ENCODE data around the gene ETF1. TPM values are rescaled to one million over a fixed set of nuclear protein-coding genes. Genes with fewer than 3 reads are reported as not detected.
A peak's percentile ranks its signal among the peaks of the same experiment; 100 is the strongest.

ETF1 gene
- total RNA-seq, 4 donors from 2014 or later, result 108 to 163 (median 127) TPM

DNA sequence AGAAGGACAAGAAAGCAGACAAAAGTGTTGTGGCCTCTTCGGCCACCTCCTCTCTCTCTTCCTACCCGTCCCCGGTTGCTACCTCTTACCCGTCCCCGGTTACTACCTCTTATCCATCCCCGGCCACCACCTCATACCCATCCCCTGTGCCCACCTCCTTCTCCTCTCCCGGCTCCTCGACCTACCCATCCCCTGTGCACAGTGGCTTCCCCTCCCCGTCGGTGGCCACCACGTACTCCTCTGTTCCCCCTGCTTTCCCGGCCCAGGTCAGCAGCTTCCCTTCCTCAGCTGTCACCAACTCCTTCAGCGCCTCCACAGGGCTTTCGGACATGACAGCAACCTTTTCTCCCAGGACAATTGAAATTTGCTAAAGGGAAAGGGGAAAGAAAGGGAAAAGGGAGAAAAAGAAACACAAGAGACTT lies 75.3 kb downstream of the ETF1 start:
- no peak for ATAC-seq
- Histone ChIP-seq H3K4me1 (peaks cover 0 to 42% (median 16%) of the 10 kb centered on the region in 3 donors), H3K9me3 (no peaks in the 10 kb centered on the region), H3K4me3 (peak overlapping the region in 1 of 2 donors; percentile 85), H3K27me3 (no peaks in the 10 kb centered on the region), H3K36me3 (no peaks in the 10 kb centered on the region), H3K27ac (no peak overlapping the region)
- no peak for TF ChIP-seq POLR2A (IDR thresholded peaks at IDR 0.05)
- TF ChIP-seq, protein P1, sequence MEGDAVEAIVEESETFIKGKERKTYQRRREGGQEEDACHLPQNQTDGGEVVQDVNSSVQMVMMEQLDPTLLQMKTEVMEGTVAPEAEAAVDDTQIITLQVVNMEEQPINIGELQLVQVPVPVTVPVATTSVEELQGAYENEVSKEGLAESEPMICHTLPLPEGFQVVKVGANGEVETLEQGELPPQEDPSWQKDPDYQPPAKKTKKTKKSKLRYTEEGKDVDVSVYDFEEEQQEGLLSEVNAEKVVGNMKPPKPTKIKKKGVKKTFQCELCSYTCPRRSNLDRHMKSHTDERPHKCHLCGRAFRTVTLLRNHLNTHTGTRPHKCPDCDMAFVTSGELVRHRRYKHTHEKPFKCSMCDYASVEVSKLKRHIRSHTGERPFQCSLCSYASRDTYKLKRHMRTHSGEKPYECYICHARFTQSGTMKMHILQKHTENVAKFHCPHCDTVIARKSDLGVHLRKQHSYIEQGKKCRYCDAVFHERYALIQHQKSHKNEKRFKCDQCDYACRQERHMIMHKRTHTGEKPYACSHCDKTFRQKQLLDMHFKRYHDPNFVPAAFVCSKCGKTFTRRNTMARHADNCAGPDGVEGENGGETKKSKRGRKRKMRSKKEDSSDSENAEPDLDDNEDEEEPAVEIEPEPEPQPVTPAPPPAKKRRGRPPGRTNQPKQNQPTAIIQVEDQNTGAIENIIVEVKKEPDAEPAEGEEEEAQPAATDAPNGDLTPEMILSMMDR (IDR thresholded peaks at IDR 0.05), result no peak
- TF ChIP-seq POLR2AphosphoS5 (IDR thresholded peaks at IDR 0.05), result no peak
- TF ChIP-seq EP300 (IDR thresholded peaks at IDR 0.05), result no peak
- 85 to 92% methylated on average over 8 to 13 of the region's 14 CpGs for whole genome bisulfite sequencing, 2 donors (ENCODE audit: low coverage in 1 of 2)

DNA sequence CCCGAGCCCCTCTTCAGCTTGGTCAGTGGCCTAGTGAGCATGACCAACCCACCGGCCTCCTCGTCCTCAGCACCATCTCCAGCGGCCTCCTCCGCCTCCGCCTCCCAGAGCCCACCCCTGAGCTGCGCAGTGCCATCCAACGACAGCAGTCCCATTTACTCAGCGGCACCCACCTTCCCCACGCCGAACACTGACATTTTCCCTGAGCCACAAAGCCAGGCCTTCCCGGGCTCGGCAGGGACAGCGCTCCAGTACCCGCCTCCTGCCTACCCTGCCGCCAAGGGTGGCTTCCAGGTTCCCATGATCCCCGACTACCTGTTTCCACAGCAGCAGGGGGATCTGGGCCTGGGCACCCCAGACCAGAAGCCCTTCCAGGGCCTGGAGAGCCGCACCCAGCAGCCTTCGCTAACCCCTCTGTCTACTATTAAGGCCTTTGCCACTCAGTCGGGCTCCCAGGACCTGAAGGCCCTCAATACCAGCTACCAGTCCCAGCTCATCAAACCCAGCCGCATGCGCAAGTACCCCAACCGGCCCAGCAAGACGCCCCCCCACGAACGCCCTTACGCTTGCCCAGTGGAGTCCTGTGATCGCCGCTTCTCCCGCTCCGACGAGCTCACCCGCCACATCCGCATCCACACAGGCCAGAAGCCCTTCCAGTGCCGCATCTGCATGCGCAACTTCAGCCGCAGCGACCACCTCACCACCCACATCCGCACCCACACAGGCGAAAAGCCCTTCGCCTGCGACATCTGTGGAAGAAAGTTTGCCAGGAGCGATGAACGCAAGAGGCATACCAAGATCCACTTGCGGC lies 75.9 kb downstream of the ETF1 start:
- ATAC-seq, result no peak
- 94 to 95% methylated on average over 18 of the region's 45 CpGs for WGBS, 2 donors (ENCODE audit: low coverage in 1 of 2)
- Histone ChIP-seq H3K4me3 (peak overlapping the region in 1 of 2 donors; percentile 85), H3K4me1 (peaks cover 0 to 42% (median 16%) of the 10 kb centered on the region in 3 donors), H3K36me3 (no peaks in the 10 kb centered on the region), H3K27me3 (no peaks in the 10 kb centered on the region), H3K9me3 (no peaks in the 10 kb centered on the region), H3K27ac (peak overlapping the region in 3 of 4 donors; percentile 16 to 99 (median 98))
- TF ChIP-seq POLR2AphosphoS5 (IDR thresholded peaks at IDR 0.05) (peak; percentile 80), POLR2A (IDR thresholded peaks at IDR 0.05) (peak in 1 of 2 donors; percentile 22)
- TF ChIP-seq, protein P1 (IDR thresholded peaks at IDR 0.05), result no peak

- TF ChIP-seq, protein P1 (IDR thresholded peaks at IDR 0.05), result no peak
- peak; percentile 40 for TF ChIP-seq POLR2AphosphoS5 (IDR thresholded peaks at IDR 0.05)
- peak overlapping the region; percentile 54 to 85 for H3K4me3 ChIP-seq
- no peak for ATAC-seq
- H3K27me3 ChIP-seq, result no peaks in the 10 kb centered on the region
- H3K36me3 ChIP-seq, result no peaks in the 10 kb centered on the region
- peaks cover 0 to 46% (median 16%) of the 10 kb centered on the region in 3 donors for H3K4me1 ChIP-seq
- 12 to 20% methylated on average over 11 to 13 of the region's 39 CpGs for WGBS, 2 donors (ENCODE audit: low coverage in 1 of 2)
- H3K9me3 ChIP-seq, result no peaks in the 10 kb centered on the region
- peak overlapping the region in 3 of 4 donors; percentile 96 to 99 (median 98) for H3K27ac ChIP-seq
These were observed 76.7 kb downstream of the ETF1 start for GRCh38 chr5:138466125-138466899.

DNA sequence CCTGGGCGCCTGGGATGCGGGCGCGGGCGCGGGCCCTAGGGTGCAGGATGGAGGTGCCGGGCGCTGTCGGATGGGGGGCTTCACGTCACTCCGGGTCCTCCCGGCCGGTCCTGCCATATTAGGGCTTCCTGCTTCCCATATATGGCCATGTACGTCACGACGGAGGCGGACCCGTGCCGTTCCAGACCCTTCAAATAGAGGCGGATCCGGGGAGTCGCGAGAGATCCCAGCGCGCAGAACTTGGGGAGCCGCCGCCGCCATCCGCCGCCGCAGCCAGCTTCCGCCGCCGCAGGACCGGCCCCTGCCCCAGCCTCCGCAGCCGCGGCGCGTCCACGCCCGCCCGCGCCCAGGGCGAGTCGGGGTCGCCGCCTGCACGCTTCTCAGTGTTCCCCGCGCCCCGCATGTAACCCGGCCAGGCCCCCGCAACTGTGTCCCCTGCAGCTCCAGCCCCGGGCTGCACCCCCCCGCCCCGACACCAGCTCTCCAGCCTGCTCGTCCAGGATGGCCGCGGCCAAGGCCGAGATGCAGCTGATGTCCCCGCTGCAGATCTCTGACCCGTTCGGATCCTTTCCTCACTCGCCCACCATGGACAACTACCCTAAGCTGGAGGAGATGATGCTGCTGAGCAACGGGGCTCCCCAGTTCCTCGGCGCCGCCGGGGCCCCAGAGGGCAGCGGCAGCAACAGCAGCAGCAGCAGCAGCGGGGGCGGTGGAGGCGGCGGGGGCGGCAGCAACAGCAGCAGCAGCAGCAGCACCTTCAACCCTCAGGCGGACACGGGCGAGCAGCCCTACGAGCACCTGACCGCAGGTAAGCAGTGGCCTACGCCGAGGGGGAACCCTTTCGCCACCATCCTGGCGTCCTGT lies 77.5 kb downstream of the ETF1 start, which contains the start of gene EGR1:
EGR1 (plus strand) TSS at position 219 of the 864 bp plus-strand sequence; CDS start at position 502, 283 bp downstream.
- 0% methylated on average over 3 of the region's 85 CpGs; no CpG with 5 or more reads in 1 of the 2 donors for WGBS, 2 donors (ENCODE audit: low coverage in 1 of 2)
- Histone ChIP-seq H3K36me3 (no peaks in the 10 kb centered on the region), H3K9me3 (no peaks in the 10 kb centered on the region), H3K27me3 (no peaks in the 10 kb centered on the region), H3K4me1 (peaks cover 0 to 52% (median 16%) of the 10 kb centered on the region in 3 donors), H3K27ac (peak within 1 kb of the TSS; percentile 90 to 99 (median 97)), H3K4me3 (peak within 1 kb of the TSS; percentile 54 to 85)
- TF ChIP-seq EP300 (IDR thresholded peaks at IDR 0.05) (no peak), POLR2A (IDR thresholded peaks at IDR 0.05) (peak; percentile 95 to 98), POLR2AphosphoS5 (IDR thresholded peaks at IDR 0.05) (peak; percentile 91)
- TF ChIP-seq, protein P1 (IDR thresholded peaks at IDR 0.05), result peak in 2 of 4 experiments; percentile 42 to 46
- peak; percentile 72 for ATAC-seq
